Measurements from ENCODE around the gene CP. TPM values are rescaled to one million over a fixed set of nuclear protein-coding genes. Genes with fewer than 3 reads are reported as not detected.

CP gene
- total and polyA plus RNA-seq, 2 experiments from 2014 or later, result 0.12 TPM; not detected in 1

DNA sequence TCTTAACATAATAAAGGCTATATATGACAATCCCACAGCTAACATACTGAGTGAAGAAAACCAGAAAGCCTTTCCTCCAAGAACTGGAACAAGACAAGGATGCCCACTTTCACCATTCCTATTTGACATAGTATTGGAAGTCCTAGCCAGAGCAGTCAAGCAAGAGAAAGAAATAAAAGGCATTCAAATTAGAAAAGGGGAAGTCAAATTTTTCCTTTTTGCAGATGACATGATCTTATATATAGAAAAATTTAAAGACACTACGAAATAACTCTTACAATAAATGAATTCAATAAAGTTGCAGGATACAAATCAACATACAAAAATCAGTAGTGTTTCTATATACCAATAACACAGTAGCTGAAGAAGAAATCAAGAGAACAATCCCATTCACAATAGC, 42.2 kb upstream of the CP start:
- Histone ChIP-seq H3K9me3 (ENCODE audit: low read depth) (no peaks in the 10 kb centered on the region), H3K36me3 (no peaks in the 10 kb centered on the region), H3K4me3 (no peak overlapping the region), H3K27ac (no peak overlapping the region), H3K4me1 (ENCODE audit: low read depth) (no peaks in the 10 kb centered on the region), H3K27me3 (no peaks in the 10 kb centered on the region)
- TF ChIP-seq, protein P1, sequence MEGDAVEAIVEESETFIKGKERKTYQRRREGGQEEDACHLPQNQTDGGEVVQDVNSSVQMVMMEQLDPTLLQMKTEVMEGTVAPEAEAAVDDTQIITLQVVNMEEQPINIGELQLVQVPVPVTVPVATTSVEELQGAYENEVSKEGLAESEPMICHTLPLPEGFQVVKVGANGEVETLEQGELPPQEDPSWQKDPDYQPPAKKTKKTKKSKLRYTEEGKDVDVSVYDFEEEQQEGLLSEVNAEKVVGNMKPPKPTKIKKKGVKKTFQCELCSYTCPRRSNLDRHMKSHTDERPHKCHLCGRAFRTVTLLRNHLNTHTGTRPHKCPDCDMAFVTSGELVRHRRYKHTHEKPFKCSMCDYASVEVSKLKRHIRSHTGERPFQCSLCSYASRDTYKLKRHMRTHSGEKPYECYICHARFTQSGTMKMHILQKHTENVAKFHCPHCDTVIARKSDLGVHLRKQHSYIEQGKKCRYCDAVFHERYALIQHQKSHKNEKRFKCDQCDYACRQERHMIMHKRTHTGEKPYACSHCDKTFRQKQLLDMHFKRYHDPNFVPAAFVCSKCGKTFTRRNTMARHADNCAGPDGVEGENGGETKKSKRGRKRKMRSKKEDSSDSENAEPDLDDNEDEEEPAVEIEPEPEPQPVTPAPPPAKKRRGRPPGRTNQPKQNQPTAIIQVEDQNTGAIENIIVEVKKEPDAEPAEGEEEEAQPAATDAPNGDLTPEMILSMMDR (IDR thresholded peaks at IDR 0.05; ENCODE audit: low read depth, low read length), result no peak
- no peak for DNase-seq (ENCODE audit: low read depth in 1 of 2, low spot score in 1 of 2)

DNA sequence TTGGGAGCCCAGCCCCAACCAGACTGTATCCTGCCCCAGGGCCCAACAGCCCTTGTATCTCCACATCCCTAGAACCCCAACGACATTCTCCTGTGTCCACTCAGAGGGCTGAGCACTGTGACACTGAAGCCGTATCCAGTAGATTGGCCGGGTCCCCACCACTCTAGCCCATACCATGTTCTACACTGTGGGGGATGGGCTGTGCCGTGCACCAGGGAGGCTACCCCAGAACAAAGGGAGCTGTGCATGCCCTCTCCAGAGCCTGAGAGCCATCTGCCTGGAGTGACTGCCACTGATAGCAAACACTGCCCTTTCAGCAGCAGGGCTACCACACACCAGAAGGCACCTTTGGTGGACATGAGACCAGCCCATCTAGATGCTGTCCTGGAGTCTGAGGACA, 37.1 kb upstream of the CP start:
- peaks cover 5% of the 10 kb centered on the region for H3K4me1 ChIP-seq (ENCODE audit: low read depth)
- H3K36me3 ChIP-seq, result no peaks in the 10 kb centered on the region
- peak overlapping the region; percentile 7 for H3K27ac ChIP-seq
- H3K4me3 ChIP-seq, result no peak overlapping the region
- TF ChIP-seq, protein P1 (IDR thresholded peaks at IDR 0.05; ENCODE audit: low read depth, low read length), result no peak
- no peak for DNase-seq (ENCODE audit: low read depth in 1 of 2, low spot score in 1 of 2)
- H3K9me3 ChIP-seq (ENCODE audit: low read depth), result no peaks in the 10 kb centered on the region
- no peaks in the 10 kb centered on the region for H3K27me3 ChIP-seq

DNA sequence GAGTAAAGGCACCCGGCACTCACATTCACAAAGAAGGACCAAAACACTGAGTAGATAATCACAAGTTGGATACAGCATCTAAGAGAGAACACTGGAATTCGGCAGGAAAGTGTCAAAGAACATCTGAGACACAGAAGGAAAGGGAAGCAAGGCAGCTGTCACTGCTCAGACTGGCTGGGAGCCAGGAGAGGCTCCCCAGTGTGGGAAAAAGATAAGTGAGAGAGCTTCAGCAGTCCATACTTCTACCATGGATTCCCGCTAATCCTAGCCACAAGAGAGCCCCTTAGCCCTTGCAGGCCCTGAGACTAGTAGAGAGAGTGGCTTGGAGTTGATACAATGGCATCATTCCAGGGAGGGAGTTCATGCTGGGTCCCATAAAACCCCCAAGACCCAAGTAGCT, 36.7 kb upstream of the CP start:
- peak overlapping the region; percentile 7 for H3K27ac ChIP-seq
- no peaks in the 10 kb centered on the region for H3K27me3 ChIP-seq
- no peaks in the 10 kb centered on the region for H3K9me3 ChIP-seq (ENCODE audit: low read depth)
- peak; percentile 48 to 50 for DNase-seq (ENCODE audit: low read depth in 1 of 2, low spot score in 1 of 2)
- H3K4me1 ChIP-seq (ENCODE audit: low read depth), result peaks cover 5% of the 10 kb centered on the region
- TF ChIP-seq, protein P1 (IDR thresholded peaks at IDR 0.05; ENCODE audit: low read depth, low read length), result no peak
- H3K36me3 ChIP-seq, result no peaks in the 10 kb centered on the region
- H3K4me3 ChIP-seq, result no peak overlapping the region

DNA sequence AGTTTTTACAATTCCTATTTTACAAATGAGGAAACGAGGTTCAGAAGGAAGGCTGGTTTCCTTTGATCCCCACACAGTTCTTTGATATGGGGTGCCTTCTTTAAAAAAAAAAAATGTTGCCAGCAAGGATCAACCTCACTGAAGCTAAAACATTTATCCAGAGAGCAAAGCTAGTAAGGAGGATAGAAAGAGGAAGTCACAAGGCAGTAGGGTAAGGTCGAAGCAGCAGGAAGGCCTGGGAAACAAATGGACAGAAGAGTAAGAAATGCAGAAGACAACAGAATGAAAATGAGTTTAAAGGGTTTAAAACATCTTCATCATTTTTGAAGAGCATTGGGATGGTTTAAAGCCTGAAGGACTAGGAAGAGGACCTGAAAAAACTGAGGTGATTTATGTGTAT, 30.6 kb upstream of the CP start:
- Histone ChIP-seq H3K27ac (no peak overlapping the region), H3K36me3 (no peaks in the 10 kb centered on the region), H3K4me1 (ENCODE audit: low read depth) (peaks cover 16% of the 10 kb centered on the region), H3K4me3 (no peak overlapping the region), H3K9me3 (ENCODE audit: low read depth) (no peaks in the 10 kb centered on the region), H3K27me3 (no peaks in the 10 kb centered on the region)
- TF ChIP-seq, protein P1 (IDR thresholded peaks at IDR 0.05; ENCODE audit: low read depth, low read length), result no peak
- no peak for DNase-seq (ENCODE audit: low read depth in 1 of 2, low spot score in 1 of 2)

DNA sequence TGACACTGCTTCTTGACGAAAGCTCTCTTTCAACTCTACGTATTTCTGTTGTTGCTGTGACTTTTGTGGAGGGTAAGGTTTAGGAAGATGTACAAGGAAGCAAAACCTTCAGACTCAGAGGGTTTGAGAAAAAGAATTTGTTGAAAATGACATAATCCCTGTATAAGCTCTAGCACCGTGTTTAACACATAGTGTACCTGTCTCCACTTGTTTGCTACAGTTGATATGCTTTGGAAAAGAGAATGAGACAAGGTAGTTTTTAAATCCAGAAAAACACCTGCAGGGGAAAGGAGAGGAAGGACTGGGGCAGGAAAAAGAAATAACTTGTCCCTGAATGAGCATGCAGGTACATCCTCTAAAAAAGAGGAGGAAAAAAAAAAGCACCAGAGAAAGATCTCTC, 29.6 kb upstream of the CP start:
- TF ChIP-seq, protein P1 (IDR thresholded peaks at IDR 0.05; ENCODE audit: low read depth, low read length), result no peak
- no peak for DNase-seq (ENCODE audit: low read depth in 1 of 2, low spot score in 1 of 2)
- H3K27me3 ChIP-seq, result no peaks in the 10 kb centered on the region
- H3K4me1 ChIP-seq (ENCODE audit: low read depth), result peaks cover 18% of the 10 kb centered on the region
- H3K36me3 ChIP-seq, result no peaks in the 10 kb centered on the region
- no peaks in the 10 kb centered on the region for H3K9me3 ChIP-seq (ENCODE audit: low read depth)
- H3K4me3 ChIP-seq, result no peak overlapping the region
- no peak overlapping the region for H3K27ac ChIP-seq

All from cardiac muscle cell (in vitro differentiated cells and primary cell).